ENCODE measurements around the gene ZNF730.
"Not testable (repeated sequence)": the region's sequence is repeated elsewhere in the genome, so short reads cannot be mapped to it uniquely, and the experiment has no call there.

Gene ZNF730

GRCh38 chr19:23101241-23101640 lies 15.6 kb upstream of the ZNF730 start:
- Histone ChIP-seq H3K4me1 (ENCODE audit: control insufficient read depth, low read length) (no peaks in the 10 kb centered on the region), H3K27ac (ENCODE audit: low read depth, low read length) (no peak overlapping the region), H3K79me2 (ENCODE audit: control insufficient read depth, low read length) (no peaks in the 10 kb centered on the region), H3K9me3 (ENCODE audit: control insufficient read depth, insufficient read depth, low read length) (peaks cover 8% of the 10 kb centered on the region; the same call in 1 of the 2 replicates), H3K4me2 (ENCODE audit: low read length) (no peak overlapping the region), H4K20me1 (ENCODE audit: control insufficient read depth, insufficient read depth, low read depth, low read length) (no peaks in the 10 kb centered on the region), H3K9me2 (replicated peaks; ENCODE audit: control insufficient read depth, low read length) (no peaks in the 10 kb centered on the region), H3F3A (ENCODE audit: control insufficient read depth, insufficient read depth) (no peaks in the 10 kb centered on the region), H3K36me3 (ENCODE audit: control insufficient read depth, low read length) (peaks cover 60% of the 10 kb centered on the region), H3K4me3 (ENCODE audit: low read length) (no peak overlapping the region), H3K27me3 (ENCODE audit: control insufficient read depth, low read length) (no peaks in the 10 kb centered on the region)
- no peak for TF ChIP-seq EZH2phosphoT487 (IDR thresholded peaks at IDR 0.05; ENCODE audit: borderline replicate concordance, low read length)
- no peak for TF ChIP-seq CTCF (IDR thresholded peaks at IDR 0.05; ENCODE audit: low read depth, low read length, poor library complexity, severe bottlenecking)

GRCh38 chr19:23118400-23118799 lies 1.6 kb downstream of the ZNF730 start:
- H3K9me3 ChIP-seq (ENCODE audit: control insufficient read depth, insufficient read depth, low read length): no peaks in the 10 kb centered on the region; the same call in 1 of the 2 replicates
- H3K4me1 ChIP-seq (ENCODE audit: control insufficient read depth, low read length): peaks cover 18% of the 10 kb centered on the region
- no peak for TF ChIP-seq CTCF (IDR thresholded peaks at IDR 0.05; ENCODE audit: low read depth, low read length, poor library complexity, severe bottlenecking)
- no peak for TF ChIP-seq EZH2phosphoT487 (IDR thresholded peaks at IDR 0.05; ENCODE audit: borderline replicate concordance, low read length)
- no peaks in the 10 kb centered on the region for H4K20me1 ChIP-seq (ENCODE audit: control insufficient read depth, insufficient read depth, low read depth, low read length)
- no peaks in the 10 kb centered on the region for H3K9me2 ChIP-seq (replicated peaks; ENCODE audit: control insufficient read depth, low read length)
- H3K79me2 ChIP-seq (ENCODE audit: control insufficient read depth, low read length): peaks cover 54% of the 10 kb centered on the region
- H3F3A ChIP-seq (ENCODE audit: control insufficient read depth, insufficient read depth): 0 out of 2 replicates have a peak, but pooled peaks cover 3% of the 10 kb centered on the region
- H3K27me3 ChIP-seq (ENCODE audit: control insufficient read depth, low read length): no peaks in the 10 kb centered on the region
- peak overlapping the region; percentile 94 for H3K4me3 ChIP-seq (ENCODE audit: low read length)
- no peak overlapping the region for H3K27ac ChIP-seq (ENCODE audit: low read depth, low read length)
- peak overlapping the region; percentile 66 for H3K4me2 ChIP-seq (ENCODE audit: low read length)
- peaks cover 40% of the 10 kb centered on the region for H3K36me3 ChIP-seq (ENCODE audit: control insufficient read depth, low read length)

GRCh38 chr19:23134211-23134610 lies 17.4 kb downstream of the ZNF730 start:
- not testable (repeated sequence) for H3K27me3 ChIP-seq (ENCODE audit: control insufficient read depth, low read length); H3K9me3 ChIP-seq (ENCODE audit: control insufficient read depth, insufficient read depth, low read length); H3K9me2 ChIP-seq (replicated peaks; ENCODE audit: control insufficient read depth, low read length); H3F3A ChIP-seq (ENCODE audit: control insufficient read depth, insufficient read depth); H3K4me3 ChIP-seq (ENCODE audit: low read length); H4K20me1 ChIP-seq (ENCODE audit: control insufficient read depth, insufficient read depth, low read depth, low read length); H3K4me2 ChIP-seq (ENCODE audit: low read length); H3K4me1 ChIP-seq (ENCODE audit: control insufficient read depth, low read length); H3K79me2 ChIP-seq (ENCODE audit: control insufficient read depth, low read length); H3K27ac ChIP-seq (ENCODE audit: low read depth, low read length)
- H3K36me3 ChIP-seq (ENCODE audit: control insufficient read depth, low read length): peaks cover 22% of the 10 kb centered on the region

- Histone ChIP-seq H3K79me2 (ENCODE audit: control insufficient read depth, low read length) (no peaks in the 10 kb centered on the region), H3K36me3 (ENCODE audit: control insufficient read depth, low read length) (peaks cover 6% of the 10 kb centered on the region), H3K4me3 (ENCODE audit: low read length) (no peak overlapping the region), H3K4me1 (ENCODE audit: control insufficient read depth, low read length) (no peaks in the 10 kb centered on the region), H3K27me3 (ENCODE audit: control insufficient read depth, low read length) (no peaks in the 10 kb centered on the region), H3K4me2 (ENCODE audit: low read length) (no peak overlapping the region), H3F3A (ENCODE audit: control insufficient read depth, insufficient read depth) (no peaks in the 10 kb centered on the region), H3K9me2 (replicated peaks; ENCODE audit: control insufficient read depth, low read length) (no peaks in the 10 kb centered on the region), H3K9me3 (ENCODE audit: control insufficient read depth, insufficient read depth, low read length) (peaks cover 29% of the 10 kb centered on the region; the same call in 1 of the 2 replicates), H4K20me1 (ENCODE audit: control insufficient read depth, insufficient read depth, low read depth, low read length) (no peaks in the 10 kb centered on the region), H3K27ac (ENCODE audit: low read depth, low read length) (no peak overlapping the region)
- no peak for TF ChIP-seq CTCF (IDR thresholded peaks at IDR 0.05; ENCODE audit: low read depth, low read length, poor library complexity, severe bottlenecking)
- TF ChIP-seq EZH2phosphoT487 (IDR thresholded peaks at IDR 0.05; ENCODE audit: borderline replicate concordance, low read length): no peak
Measured at GRCh38 chr19:23145617-23146415, 29.0 kb downstream of the ZNF730 start.

Data from DOHH2 (cell line).